Stimulated activated CD8-positive, alpha-beta memory T cell treated with anti-CD3 and anti-CD28 coated beads, Interleukin-15, amount 100 ng/mL, for 4 hours (primary cell): ENCODE results near the gene DCUN1D5.
"Not testable (repeated sequence)": the region's sequence is repeated elsewhere in the genome, so short reads cannot be mapped to it uniquely, and the experiment has no call there.

Source experiments
- DNase-seq, 2 donors: peaks; one replicate each; pipeline ENCODE4 v3.0.0-alpha.2; 2020; ENCODE audit warnings: low read depth in 2 of 2

The DCUN1D5 gene

GRCh38 chr11:103055221-103055890 lies 36.6 kb downstream of the DCUN1D5 start:
- DNase-seq = no peak

GRCh38 chr11:103053997-103054396 lies 38.0 kb downstream of the DCUN1D5 start:
- no peak for DNase-seq

- DNase-seq = no peak
Observed at GRCh38 chr11:103051981-103052380, 40.0 kb downstream of the DCUN1D5 start.

- DNase-seq = no peak
Observed at GRCh38 chr11:103051151-103051801, 40.7 kb downstream of the DCUN1D5 start.

- no peak for DNase-seq
Observed at GRCh38 chr11:103050351-103050750, 41.6 kb downstream of the DCUN1D5 start.

- DNase-seq = no peak
Observed at GRCh38 chr11:103047837-103048236, 44.1 kb downstream of the DCUN1D5 start.

- no peak for DNase-seq
Observed at GRCh38 chr11:103043826-103044678, 47.9 kb downstream of the DCUN1D5 start.

- DNase-seq = no peak
Observed at GRCh38 chr11:103042161-103042560, 49.8 kb downstream of the DCUN1D5 start.

- DNase-seq = peak in 1 of 2 donors; percentile 15
Observed at GRCh38 chr11:103035791-103036434, 56.0 kb downstream of the DCUN1D5 start.

- DNase-seq = no peak
Observed at GRCh38 chr11:103035216-103035615, 56.7 kb downstream of the DCUN1D5 start.

GRCh38 chr11:103031834-103032233 lies 60.1 kb downstream of the DCUN1D5 start:
- DNase-seq = no peak

- DNase-seq = no peak
Observed at GRCh38 chr11:103029401-103029800, 62.6 kb downstream of the DCUN1D5 start.

GRCh38 chr11:103028304-103029020 lies 63.5 kb downstream of the DCUN1D5 start:
- DNase-seq = not testable (repeated sequence)

GRCh38 chr11:103024086-103024485 lies 67.9 kb downstream of the DCUN1D5 start:
- no peak for DNase-seq

GRCh38 chr11:103016031-103016430 lies 75.9 kb downstream of the DCUN1D5 start:
- DNase-seq = no peak

- DNase-seq = no peak
Observed at GRCh38 chr11:103013421-103013820, 78.5 kb downstream of the DCUN1D5 start.
